Stimulated activated CD4-positive, alpha-beta T cell treated with anti-CD3 and anti-CD28 coated beads, Interleukin-2, amount 100 ng/mL, for 4 hours (primary cell): ENCODE data around the gene TIMM44.
"Not testable (repeated sequence)": the region's sequence is repeated elsewhere in the genome, so short reads cannot be mapped to it uniquely, and the experiment has no call there.

Experiments
- DNase-seq: peaks from one replicate; pipeline ENCODE4 v3.0.0-alpha.2; 2020; ENCODE audit warnings: low read depth

Gene TIMM44

GRCh38 chr19:7900401-7900870, 43.0 kb downstream of the TIMM44 start:
- DNase-seq, result no peak

GRCh38 chr19:7899751-7900378, 43.6 kb downstream of the TIMM44 start:
- no peak for DNase-seq

GRCh38 chr19:7898967-7899366, 44.5 kb downstream of the TIMM44 start:
- no peak for DNase-seq

- no peak for DNase-seq
Observed at GRCh38 chr19:7897292-7897691, 46.2 kb downstream of the TIMM44 start.

GRCh38 chr19:7895565-7895964, 47.9 kb downstream of the TIMM44 start:
- DNase-seq, result no peak

- DNase-seq, result no peak
Observed at GRCh38 chr19:7894612-7895309, 48.7 kb downstream of the TIMM44 start.

GRCh38 chr19:7893362-7894101, 49.9 kb downstream of the TIMM44 start:
- DNase-seq, result not testable (repeated sequence)

GRCh38 chr19:7888826-7889217, 54.6 kb downstream of the TIMM44 start:
- DNase-seq, result no peak

GRCh38 chr19:7888145-7888825, 55.2 kb downstream of the TIMM44 start, which contains the start of gene LRRC8E:
Gene LRRC8E, plus strand, starts transcription at chr19:7888510. Its CDS starts 7,094 bp downstream, at chr19:7895604.
- no peak for DNase-seq

GRCh38 chr19:7887408-7888144, 55.9 kb downstream of the TIMM44 start:
- no peak for DNase-seq

GRCh38 chr19:7885818-7886217, 57.6 kb downstream of the TIMM44 start:
- no peak for DNase-seq

- DNase-seq, result no peak
Observed at GRCh38 chr19:7883796-7884570, 59.5 kb downstream of the TIMM44 start.

- no peak for DNase-seq
Observed at GRCh38 chr19:7883105-7883504, 60.4 kb downstream of the TIMM44 start.

GRCh38 chr19:7881910-7882309, 61.6 kb downstream of the TIMM44 start:
- no peak for DNase-seq

- no peak for DNase-seq
Observed at GRCh38 chr19:7879836-7880235, 63.6 kb downstream of the TIMM44 start.

GRCh38 chr19:7879111-7879807, 64.2 kb downstream of the TIMM44 start:
- no peak for DNase-seq

GRCh38 chr19:7877249-7877836, 66.1 kb downstream of the TIMM44 start:
- DNase-seq, result no peak
